OCI-LY3 (cell line): ENCODE results near the gene EIF2B5.
A peak's percentile ranks its signal among the peaks of the same experiment; 100 is the strongest.

Experiments used
- H2AFZ ChIP-seq: fragments of 200-600, 300-600 bp; shearing (Covaris generic); 2 replicates; pipeline ENCODE4 v1.6.0; 2014; ENCODE audit warnings: antibody characterized with exemption, low read depth, low read length
- H3K27ac ChIP-seq: fragments of 200-600, 300-600 bp; sonication (generic); 2 replicates; pipeline ENCODE4 v1.5.1; 2014; ENCODE audit warnings: mild to moderate bottlenecking, low read length, moderate library complexity, mixed read lengths
- H3K27me3 ChIP-seq: fragments of 200-600, 300-600 bp; sonication (generic); 2 replicates; pipeline ENCODE4 v1.6.1; 2014; ENCODE audit warnings: low read depth, low read length, mixed read lengths
- H3K36me3 ChIP-seq: fragments of 200-600, 300-600 bp; sonication (generic); replicated peaks from 2 replicates; pipeline ENCODE3; 2014; ENCODE audit warnings: low read depth, low read length, mixed read lengths
- H3K4me1 ChIP-seq: fragments of 300-600, 200-600 bp; sonication (generic); 2 replicates; pipeline ENCODE4 v1.6.1; 2014; ENCODE audit warnings: low read length, mixed read lengths
- H3K4me2 ChIP-seq: fragments of 200-600, 300-600 bp; sonication (generic); 2 replicates; pipeline ENCODE4 v1.6.1; 2014; ENCODE audit warnings: low read length, mixed read lengths
- H3K4me3 ChIP-seq: fragments of 300-600, 200-600 bp; sonication (generic); 2 replicates; pipeline ENCODE4 v1.5.1; 2014; ENCODE audit warnings: antibody characterized with exemption, mild to moderate bottlenecking, low read length, moderate library complexity
- H3K79me2 ChIP-seq: fragments of 300-600, 200-600 bp; shearing (Covaris generic); 2 replicates; pipeline ENCODE4 v1.6.1; 2014; ENCODE audit warnings: mild to moderate bottlenecking, low read length, mixed read lengths
- H3K9ac ChIP-seq: fragments of 300-600, 200-600 bp; shearing (Covaris generic); 2 replicates; pipeline ENCODE4 v1.6.0; 2014; ENCODE audit warnings: mild to moderate bottlenecking, low read length, moderate library complexity
- H3K9me3 ChIP-seq: fragments of 200-600, 300-600 bp; shearing (Covaris generic); 2 replicates; pipeline ENCODE4 v1.6.1; 2014; ENCODE audit warnings: low read length, mixed read lengths; ENCODE audit not compliant: insufficient read depth
- H4K20me1 ChIP-seq: fragments of 200-600, 300-600 bp; sonication (generic); 2 replicates; pipeline ENCODE4 v1.6.1; 2016; ENCODE audit warnings: low read length, mixed read lengths; ENCODE audit not compliant: insufficient read depth
- CTCF ChIP-seq: fragments of 200-600, 300-600 bp; sonication (generic); IDR thresholded peaks from 2 replicates; pipeline ENCODE4 v1.5.1; 2014; ENCODE audit warnings: antibody characterized with exemption, low read length, low read depth
- EZH2phosphoT487 ChIP-seq: fragments of 200-600 bp; shearing (Covaris generic); IDR thresholded peaks from 2 replicates; pipeline ENCODE4 v1.6.1; 2018; ENCODE audit warnings: antibody characterized with exemption, mixed run types, low read depth

Gene EIF2B5

DNA sequence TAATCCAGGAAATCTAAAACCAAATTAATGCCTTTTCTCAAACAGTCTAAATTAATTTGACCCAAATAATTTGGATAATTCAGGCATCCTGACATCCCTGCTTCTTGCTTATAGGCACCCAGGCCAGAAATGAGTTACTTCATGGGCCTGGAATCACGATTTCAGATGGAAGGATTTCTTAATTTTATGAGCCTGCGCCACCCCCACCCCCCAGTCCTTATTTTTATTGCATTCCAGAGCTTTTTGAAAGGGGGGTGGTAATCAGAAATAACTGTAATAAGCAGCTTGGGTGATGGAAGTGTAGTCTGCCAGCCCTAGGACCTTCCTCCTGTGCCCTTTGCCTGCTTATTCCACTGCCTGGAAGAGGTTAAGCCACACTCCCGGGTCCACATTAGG, 40.8 kb downstream of the EIF2B5 start:
- Histone ChIP-seq H3K4me3 (peak overlapping the region; percentile 92), H3K79me2 (peaks cover 25% of the 10 kb centered on the region), H4K20me1 (no peaks in the 10 kb centered on the region), H3K9me3 (no peaks in the 10 kb centered on the region), H3K9ac (peak overlapping the region; percentile 94), H3K4me1 (peaks cover 35% of the 10 kb centered on the region), H3K4me2 (peak overlapping the region; percentile 90), H3K27me3 (no peaks in the 10 kb centered on the region), H3K36me3 (peaks cover 42% of the 10 kb centered on the region), H2AFZ (no peak overlapping the region), H3K27ac (no peak overlapping the region)
- TF ChIP-seq CTCF (no peak), EZH2phosphoT487 (no peak)

DNA sequence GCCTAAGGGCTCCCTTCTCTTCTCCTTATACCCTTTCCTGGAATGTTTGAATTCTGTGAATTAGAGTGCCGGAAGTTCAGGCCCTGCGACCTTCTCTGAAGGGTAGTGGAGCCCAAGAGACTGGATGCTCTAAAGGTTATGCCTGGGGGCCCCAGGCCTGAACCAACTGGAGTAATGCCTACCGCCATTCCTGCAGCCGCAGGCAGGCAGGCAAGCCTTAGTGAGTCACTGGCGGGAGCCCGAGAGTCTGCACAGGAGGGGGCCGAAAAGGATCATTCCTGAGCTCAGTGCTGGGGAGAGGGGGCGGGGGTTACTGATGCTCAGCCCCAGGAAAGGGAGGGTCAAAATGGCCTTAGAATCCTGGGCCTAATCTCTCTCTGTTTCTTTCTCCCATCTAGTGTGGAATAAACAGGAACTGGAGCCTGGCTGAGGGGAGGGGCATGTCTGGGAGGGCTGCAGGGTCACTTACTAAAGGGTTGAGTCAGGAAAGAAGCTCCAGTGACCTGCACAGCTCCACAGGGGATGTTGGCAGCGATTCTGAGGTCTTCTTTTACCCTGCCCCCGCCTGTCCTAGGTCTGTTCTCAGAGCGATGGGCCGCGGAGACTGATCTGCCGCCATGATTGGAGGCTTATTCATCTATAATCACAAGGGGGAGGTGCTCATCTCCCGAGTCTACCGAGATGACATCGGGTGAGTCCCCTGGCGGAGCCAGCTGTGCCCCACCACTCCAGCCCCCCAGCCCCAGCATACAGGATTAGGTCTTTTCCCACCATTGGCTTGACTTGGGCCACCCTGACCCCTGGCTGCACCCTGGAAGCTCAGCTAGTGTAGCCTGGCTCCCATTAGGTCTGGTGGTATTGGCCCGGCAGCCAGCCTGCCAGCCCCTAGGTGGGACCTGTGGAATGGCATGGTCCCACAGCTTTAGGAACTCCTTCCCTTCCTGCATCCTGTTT, 41.5 kb downstream of the EIF2B5 start:
- Histone ChIP-seq H2AFZ (no peak overlapping the region), H3K9ac (no peak overlapping the region), H3K79me2 (peaks cover 25% of the 10 kb centered on the region), H3K4me3 (no peak overlapping the region), H3K27me3 (no peaks in the 10 kb centered on the region), H3K4me1 (peaks cover 29% of the 10 kb centered on the region), H3K36me3 (peaks cover 42% of the 10 kb centered on the region), H3K9me3 (no peaks in the 10 kb centered on the region), H3K27ac (no peak overlapping the region), H3K4me2 (peak overlapping the region; percentile 90), H4K20me1 (no peaks in the 10 kb centered on the region)
- TF ChIP-seq CTCF: no peak
- no peak for TF ChIP-seq EZH2phosphoT487

DNA sequence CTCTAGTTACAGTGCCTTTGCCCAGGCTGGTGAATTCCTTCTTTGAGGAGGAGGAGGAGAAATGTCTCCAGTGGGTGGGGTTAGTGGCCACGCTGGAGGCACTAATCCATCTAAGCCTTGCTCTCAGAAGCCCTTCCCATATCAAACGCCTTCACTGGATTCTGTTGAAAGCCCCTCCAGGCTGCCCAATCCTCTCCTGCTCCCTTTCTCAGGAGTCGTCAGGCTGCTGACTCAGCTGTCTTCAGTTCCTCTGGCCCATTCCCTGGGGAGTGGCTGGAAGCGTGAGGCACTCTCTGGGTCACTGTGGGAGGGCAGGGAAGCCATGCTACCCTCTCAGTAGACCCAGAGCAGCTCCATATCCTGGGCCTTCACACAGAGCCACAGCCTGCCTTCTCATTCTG, 42.2 kb downstream of the EIF2B5 start:
- Histone ChIP-seq H3K4me2 (no peak overlapping the region), H3K27ac (no peak overlapping the region), H3K9me3 (no peaks in the 10 kb centered on the region), H2AFZ (no peak overlapping the region), H3K9ac (no peak overlapping the region), H3K4me3 (no peak overlapping the region), H3K36me3 (peaks cover 42% of the 10 kb centered on the region), H3K79me2 (peaks cover 25% of the 10 kb centered on the region), H4K20me1 (no peaks in the 10 kb centered on the region), H3K27me3 (no peaks in the 10 kb centered on the region), H3K4me1 (peaks cover 23% of the 10 kb centered on the region)
- TF ChIP-seq CTCF: no peak
- TF ChIP-seq EZH2phosphoT487: no peak

DNA sequence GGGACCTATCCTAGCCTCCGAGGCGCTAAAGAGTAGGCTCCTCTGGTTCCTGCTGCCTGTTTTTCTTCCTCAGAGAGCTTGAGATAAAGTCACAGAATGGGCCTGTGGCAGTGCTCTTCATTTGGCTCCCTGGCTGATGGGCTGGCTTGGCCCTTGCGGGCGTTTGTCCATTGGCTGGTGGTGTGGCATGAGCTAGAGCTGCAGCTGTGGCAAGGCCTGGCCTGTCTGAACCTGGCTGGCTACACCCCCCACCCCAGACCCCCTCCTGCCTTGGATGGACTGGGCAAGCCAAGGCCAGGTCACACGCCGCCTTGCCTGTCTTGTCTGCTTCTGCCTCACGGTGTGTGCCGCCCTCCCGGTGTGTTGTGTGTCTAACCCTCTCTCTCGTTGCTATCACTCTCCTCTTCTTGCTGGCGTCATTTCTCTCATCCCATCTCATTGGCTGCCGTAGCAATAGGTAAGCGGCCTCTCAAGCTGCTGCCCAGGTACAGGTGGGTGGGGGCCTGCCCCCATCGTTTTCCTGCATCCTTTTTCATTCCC, 42.7 kb downstream of the EIF2B5 start:
- Histone ChIP-seq H3K4me1 (peaks cover 23% of the 10 kb centered on the region), H3K36me3 (peaks cover 44% of the 10 kb centered on the region), H3K9ac (no peak overlapping the region), H3K4me2 (no peak overlapping the region), H4K20me1 (no peaks in the 10 kb centered on the region), H2AFZ (no peak overlapping the region), H3K9me3 (no peaks in the 10 kb centered on the region), H3K27ac (no peak overlapping the region), H3K4me3 (no peak overlapping the region), H3K27me3 (no peaks in the 10 kb centered on the region), H3K79me2 (peaks cover 25% of the 10 kb centered on the region)
- no peak for TF ChIP-seq CTCF
